ENCODE data around the gene ZACN.
"Not testable (repeated sequence)": the region's sequence is repeated elsewhere in the genome, so short reads cannot be mapped to it uniquely, and the experiment has no call there.

Gene ZACN

GRCh38 chr17:76076146-76076764, 2.7 kb upstream of the ZACN start:
- CTCF ChIA-PET: no interaction called here
- no peak for TF ChIP-seq CTCF (IDR thresholded peaks at IDR 0.05; ENCODE audit: insufficient read depth, low read length, missing control alignments)
- POLR2A ChIA-PET: no interaction called here
- no peak for DNase-seq (ENCODE audit: low read depth, low spot score)
- H3K4me3 ChIP-seq (ENCODE audit: low read depth, low read length): no peak overlapping the region

- no peak for TF ChIP-seq CTCF (IDR thresholded peaks at IDR 0.05; ENCODE audit: insufficient read depth, low read length, missing control alignments)
- CTCF ChIA-PET: interaction anchor here (0.9 kb wide), 1 partner anchor 202 kb away, joined by 3 read pairs; no protein-coding TSS in a partner anchor
- DNase-seq (ENCODE audit: low read depth, low spot score): no peak
- H3K4me3 ChIP-seq (ENCODE audit: low read depth, low read length): no peak overlapping the region
- POLR2A ChIA-PET: no interaction called here
Measured at GRCh38 chr17:76076765-76077583, 2.0 kb upstream of the ZACN start.

GRCh38 chr17:76077584-76078110, 1.3 kb upstream of the ZACN start:
- H3K4me3 ChIP-seq (ENCODE audit: low read depth, low read length): no peak overlapping the region

GRCh38 chr17:76078370-76078769, 612 bp upstream of the ZACN start:
- H3K4me3 ChIP-seq (ENCODE audit: low read depth, low read length); DNase-seq (ENCODE audit: low read depth, low spot score); POLR2A ChIA-PET: not testable (repeated sequence)
- CTCF ChIA-PET: interaction anchor here (0.9 kb wide), 1 partner anchor 201 kb away, joined by 3 read pairs; no protein-coding TSS in a partner anchor

More at GRCh38 chr17:76077584-76078110, 1.3 kb upstream of the ZACN start:
- no peak for TF ChIP-seq CTCF (IDR thresholded peaks at IDR 0.05; ENCODE audit: insufficient read depth, low read length, missing control alignments)
- ChIA-PET POLR2A (no interaction called here), CTCF (interaction anchor here (0.9 kb wide), 1 partner anchor 202 kb away, joined by 3 read pairs; no protein-coding TSS in a partner anchor)
- DNase-seq (ENCODE audit: low read depth, low spot score): no peak

GRCh38 chr17:76079535-76079955, 563 bp downstream of the ZACN start:
- CTCF ChIA-PET: interaction anchor here (0.6 to 1.7 kb wide), 3 partner anchors 9 to 74 kb away, joined by 3 to 7 read pairs (median 3); no protein-coding TSS in a partner anchor
- POLR2A ChIA-PET: interaction anchor here (1.6 to 2.5 kb wide), 2 partner anchors 14 to 23 kb away, joined by 4 to 17 read pairs; partner anchors contain the start of gene EXOC7
- no peak for TF ChIP-seq CTCF (IDR thresholded peaks at IDR 0.05; ENCODE audit: insufficient read depth, low read length, missing control alignments)
- no peak for DNase-seq (ENCODE audit: low read depth, low spot score)
- no peak overlapping the region for H3K4me3 ChIP-seq (ENCODE audit: low read depth, low read length)

GRCh38 chr17:76079956-76080767, 1.2 kb downstream of the ZACN start:
- no peak overlapping the region for H3K4me3 ChIP-seq (ENCODE audit: low read depth, low read length)
- DNase-seq (ENCODE audit: low read depth, low spot score): no peak
- ChIA-PET CTCF (interaction anchor here (0.7 to 1.7 kb wide), 6 partner anchors 12 to 219 kb away, joined by 3 to 7 read pairs (median 4); no protein-coding TSS in a partner anchor), POLR2A (interaction anchor here (0.7 to 2.5 kb wide), 4 partner anchors 9 to 83 kb away, joined by 3 to 17 read pairs (median 4); partner anchors contain the start of gene EXOC7)
- TF ChIP-seq CTCF (IDR thresholded peaks at IDR 0.05; ENCODE audit: insufficient read depth, low read length, missing control alignments): no peak
